HG02943 (cell line): ENCODE results near the gene CNTFR.

ENCODE experiments used
- ATAC-seq: cut with Tn5 transposase; IDR thresholded peaks from one replicate; pipeline ENCODE4 v1.9.1; 2021; ENCODE audit warnings: mild to moderate bottlenecking, low read depth, moderate library complexity; ENCODE audit not compliant: unreplicated experiment

Gene CNTFR

DNA sequence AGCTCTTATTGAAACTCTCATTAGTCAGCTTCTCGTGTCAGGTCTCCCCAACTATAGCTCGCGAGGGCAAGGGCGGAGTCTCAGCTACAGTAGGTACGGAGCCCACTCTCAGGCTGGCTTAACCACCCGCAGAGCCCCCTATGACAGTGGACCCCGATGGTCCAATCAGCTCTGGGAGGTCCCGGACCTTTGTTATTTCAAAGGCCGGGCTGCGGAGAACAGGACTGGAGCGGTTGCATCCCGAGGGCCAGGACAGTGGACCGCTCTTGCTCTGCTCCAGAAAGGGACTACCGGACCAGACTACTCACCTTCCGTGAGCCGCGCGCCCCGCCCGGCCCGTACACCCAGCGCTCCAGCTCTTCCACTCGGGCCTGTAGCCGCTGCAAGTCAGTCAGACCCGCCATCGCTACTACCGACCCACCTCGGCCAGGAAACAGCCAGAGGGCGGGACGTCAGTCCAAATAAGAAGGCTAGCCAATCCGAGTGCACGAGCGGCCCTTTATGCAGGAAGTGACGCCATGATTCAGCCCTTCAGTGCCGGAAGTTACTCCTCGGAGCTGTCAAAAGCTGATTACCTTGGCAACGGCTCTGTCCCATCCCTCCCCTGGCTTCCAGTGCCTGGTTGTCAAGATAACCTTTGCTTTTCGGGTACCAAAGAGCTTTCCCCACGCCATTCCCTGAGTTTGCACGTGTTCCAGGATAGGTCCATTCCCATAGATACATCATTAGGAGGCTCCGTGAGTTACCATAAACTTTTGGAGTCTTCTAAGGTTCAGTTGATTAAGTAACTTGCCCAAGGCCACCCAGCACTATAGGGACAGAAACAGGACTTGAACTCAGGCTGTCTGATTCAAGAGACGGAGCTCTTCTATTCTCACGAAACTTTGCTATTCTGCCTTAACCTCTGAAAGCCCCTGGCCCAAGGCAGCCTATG, 30.8 kb upstream of the CNTFR start, which contains the start of gene DCTN3:
TSS of gene DCTN3 (minus strand) at position 435 of the 934 bp plus-strand sequence. CDS start at position 404, 31 bp downstream.
- peak; percentile 99 for ATAC-seq

DNA sequence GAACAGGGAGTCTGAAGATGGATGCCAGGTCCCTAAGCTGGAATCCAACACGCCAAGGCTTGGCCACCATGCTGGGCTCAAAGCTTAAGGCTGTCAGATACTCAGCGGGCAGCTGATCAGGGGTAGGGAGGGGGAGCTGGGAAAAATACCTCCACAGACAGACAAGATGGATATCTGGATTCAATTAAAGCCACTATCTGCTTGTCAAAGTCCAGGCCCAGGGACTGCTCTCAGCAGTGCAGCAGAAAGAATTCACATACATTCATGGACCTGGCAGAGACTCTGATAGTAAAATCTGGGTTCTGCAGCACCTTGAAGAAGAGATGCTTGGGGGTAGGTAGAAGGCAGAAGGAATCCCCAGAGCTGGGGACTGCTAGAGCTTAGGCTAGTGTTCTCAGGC, 25.6 kb upstream of the CNTFR start:
- ATAC-seq = no peak

DNA sequence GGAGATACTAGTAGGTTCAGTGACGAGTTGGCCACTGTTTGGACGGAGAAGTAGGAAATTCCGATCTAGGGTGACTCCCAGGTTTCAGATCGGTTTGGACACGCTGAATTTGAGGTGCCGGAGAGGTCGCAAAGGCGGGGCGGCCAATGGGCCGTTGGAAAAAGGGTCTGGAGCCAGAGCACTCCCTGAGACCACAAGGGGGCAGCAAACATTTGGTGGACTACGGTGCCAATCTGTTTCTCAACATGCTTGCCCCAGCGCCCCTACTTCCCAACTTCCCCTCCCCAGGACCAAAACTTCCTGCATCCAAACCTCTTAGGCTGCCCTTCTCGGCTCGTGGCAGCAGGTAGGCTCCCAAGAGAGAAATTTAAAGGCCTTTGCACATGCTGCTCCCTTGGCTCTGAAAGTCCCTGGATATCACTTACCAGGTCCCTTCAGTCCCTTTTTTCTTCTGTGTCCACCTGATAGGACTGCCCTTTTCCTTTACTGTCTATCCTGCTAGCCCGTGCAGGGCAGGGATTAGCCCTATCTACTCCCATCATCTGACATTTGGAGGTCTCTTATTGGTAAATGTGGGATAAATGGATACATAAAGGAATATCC, 23.4 kb upstream of the CNTFR start:
- no peak for ATAC-seq

DNA sequence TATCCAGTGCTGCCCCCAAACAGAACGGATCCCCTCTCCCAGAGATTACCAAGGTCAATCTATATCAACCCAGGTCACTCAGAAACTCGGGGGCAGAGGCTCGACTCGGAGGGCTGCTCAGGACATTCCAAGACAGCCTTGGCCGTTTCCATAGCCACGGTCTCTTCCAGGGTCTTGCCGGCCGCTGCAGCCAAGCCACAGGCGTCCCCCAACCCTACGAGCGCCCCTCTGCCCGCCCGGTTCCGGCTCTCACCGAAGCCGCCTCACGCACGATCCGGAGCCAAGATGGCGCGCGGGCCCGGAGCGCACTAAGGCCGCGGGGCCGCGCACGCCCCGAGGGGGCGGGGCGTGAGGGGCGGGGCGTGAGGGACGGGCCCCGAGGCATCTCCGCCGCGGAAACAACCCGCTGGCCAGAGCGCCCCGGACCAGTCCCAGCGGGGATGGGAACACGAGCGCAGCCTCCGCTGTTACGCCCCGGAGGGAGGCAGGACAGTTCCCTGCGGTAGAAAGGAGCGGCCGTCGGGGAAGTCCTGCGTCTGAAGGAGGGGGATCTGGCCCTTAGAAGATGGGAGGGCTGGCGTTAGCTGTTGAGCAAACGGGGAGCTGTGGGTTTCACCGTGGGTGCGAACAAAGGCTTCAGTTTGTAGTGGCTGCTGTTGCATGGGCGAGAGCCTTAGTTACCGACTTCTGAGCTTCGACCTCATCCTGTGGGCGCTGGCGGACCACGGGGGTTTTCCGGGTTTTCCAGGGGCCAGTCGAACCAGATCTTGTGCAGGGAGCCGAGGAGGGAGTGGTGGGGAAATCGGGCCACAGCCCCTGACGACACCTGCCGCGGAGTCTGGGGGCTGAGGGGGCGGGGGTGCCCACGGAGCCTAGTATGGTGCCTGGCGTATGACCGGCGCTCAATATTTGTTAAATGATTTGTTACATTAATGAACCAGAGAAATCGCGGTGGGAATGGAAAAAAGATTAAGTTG, 22.6 kb upstream of the CNTFR start, which contains the start of gene RPP25L:
TSS of gene RPP25L (minus strand) at position 287 of the 977 bp plus-strand sequence. CDS start 801 bp downstream, outside the sequence.
- ATAC-seq = peak; percentile 88

DNA sequence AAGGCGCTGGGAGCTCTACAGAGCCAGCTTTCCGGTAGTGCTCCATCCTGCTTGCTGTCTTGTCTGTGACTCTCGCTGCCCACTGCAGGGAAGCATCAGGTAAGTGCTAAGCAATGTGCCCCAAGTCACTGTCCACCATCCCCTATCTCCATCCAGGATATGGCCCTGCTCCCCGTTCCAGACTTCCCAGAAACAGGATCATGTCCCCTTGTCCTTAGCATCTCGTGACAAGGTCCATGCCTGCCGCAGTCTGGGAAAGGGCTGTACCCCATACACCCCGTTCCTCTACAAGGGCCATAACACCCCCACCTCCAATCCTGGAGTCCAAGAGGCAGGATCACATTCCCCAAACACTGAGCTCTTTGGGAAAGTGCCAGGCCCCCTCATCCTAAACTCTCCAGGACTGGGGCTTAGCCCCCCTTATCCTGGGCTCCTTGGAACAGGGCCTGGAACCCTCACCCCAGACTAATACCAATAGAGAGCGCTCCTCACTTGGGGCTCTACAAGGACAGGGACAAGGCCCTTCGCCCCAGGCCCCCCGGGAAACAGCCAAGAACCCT, 21.8 kb upstream of the CNTFR start:
- ATAC-seq = peak; percentile 10

DNA sequence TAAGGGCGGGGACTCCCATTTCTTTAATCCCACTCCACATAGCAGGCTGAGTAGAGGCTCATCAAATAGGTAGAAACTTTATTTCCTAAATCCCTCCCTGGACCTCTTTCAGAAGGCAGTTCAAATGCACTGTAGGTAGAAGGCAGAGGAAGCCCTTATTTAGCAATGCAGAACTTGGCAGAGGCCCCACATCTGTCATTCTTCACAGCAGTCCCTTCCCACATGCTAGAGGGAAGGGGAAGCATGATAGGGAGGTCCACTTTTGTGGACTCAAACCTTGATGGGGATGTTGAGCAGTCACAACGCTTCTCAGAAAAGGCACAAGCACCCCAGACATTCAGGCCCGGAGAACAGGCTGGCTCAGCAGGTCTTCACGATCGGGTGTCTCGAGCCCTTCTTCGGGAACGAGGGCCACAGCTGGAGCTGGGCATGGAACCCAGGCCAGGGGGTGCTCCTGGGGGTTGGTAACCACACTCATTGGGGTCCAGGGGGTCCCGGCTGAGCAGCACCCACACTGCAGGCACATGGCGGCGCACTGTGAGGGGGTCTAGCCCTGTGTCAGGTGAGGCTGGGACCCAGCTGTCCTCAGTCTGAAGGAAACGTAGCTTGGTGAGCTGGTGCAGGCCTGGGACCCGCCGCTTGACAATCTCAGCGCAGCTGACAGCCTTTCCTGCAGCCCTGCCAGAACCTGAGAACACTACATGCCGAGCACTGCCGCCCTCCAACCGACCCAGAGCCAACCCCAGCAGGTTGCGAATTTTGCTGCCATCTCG, 21.1 kb upstream of the CNTFR start:
- ATAC-seq = no peak

DNA sequence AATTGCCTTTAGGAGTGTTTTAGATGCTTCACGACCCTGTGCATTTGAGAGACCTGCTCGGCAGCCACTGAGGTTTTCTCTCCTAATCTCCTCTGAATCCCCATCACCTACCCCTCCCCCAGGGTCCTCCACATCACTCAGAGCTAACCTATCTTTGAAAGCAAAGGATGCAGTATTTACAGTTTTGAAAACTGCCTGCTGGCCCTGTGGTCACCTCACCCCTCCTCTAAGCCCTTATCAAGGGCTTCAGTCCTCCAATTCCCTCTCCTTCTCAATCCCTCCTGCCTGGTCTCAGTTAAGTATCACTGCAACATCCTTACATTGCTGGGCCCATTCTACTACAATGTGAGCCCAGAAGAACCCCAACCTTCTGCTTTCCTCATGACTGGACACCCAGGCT, 17.8 kb upstream of the CNTFR start:
- ATAC-seq = no peak

DNA sequence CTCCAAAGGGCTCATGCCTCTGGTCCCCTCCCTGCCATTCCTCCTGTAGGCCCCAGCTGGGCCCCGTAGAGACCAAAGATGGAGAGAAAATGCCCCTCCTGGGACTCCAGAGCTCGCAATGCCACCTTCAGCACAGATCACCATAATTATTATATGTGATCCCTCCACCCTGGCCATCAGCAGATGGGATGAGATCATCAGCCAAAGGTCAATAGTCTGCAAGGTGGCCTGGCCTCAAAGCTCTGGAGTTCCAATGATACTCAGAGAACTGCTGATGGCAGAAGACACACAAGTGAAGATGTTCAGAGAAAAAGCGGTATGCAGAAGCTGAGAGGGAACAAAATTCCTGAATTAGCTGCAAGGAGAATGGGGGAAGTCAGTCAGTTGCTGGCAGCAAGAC, 17.4 kb upstream of the CNTFR start:
- ATAC-seq = no peak

DNA sequence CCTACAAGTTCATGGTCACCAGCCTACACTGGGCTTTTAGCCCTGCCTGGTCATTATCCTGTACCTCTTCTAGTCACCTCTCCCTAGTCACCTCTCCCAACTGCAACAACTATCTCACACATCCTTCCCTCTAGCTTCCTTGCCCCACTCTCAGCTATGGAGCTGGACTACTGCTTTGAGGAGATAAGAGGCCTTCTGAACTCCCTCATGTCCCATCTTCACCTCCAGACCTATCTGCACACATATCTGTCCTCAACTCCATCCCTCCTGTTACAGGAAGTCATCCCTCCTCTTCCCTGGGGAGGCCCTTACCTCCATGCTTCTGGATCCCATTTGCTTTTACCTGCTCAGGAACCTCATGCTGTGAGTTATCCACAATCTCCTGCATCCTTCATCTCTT, 16.7 kb upstream of the CNTFR start:
- no peak for ATAC-seq

DNA sequence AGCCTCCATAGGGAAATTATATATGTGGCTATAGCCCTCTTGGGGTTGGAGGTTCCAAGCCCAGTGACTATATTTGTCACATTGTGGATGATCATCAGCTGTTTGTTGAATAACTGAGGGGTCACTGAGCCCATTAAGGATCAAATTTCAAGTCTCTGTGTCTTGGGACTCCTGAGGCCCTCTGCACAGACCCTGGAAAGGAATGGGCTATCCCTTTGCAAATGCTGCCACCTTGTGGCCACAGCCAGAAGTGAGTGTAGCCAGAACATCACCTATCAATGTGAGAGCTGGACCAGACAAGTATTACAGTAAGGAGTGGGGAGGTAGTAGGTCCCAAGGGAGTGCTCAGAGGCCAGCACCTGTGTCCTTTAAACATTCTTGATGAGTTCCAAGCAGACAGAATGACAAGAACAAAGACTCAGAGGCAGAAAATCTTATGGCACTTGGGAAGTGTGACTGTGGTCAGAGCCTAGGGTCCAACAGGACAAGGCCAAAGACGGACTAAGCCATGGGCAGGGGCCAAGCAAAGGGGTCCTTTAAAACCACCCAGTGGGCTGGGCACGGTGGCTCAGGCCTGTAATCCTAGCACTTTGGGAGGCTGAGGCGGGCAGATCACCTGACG, 14.2 kb upstream of the CNTFR start:
- ATAC-seq = peak; percentile 65

DNA sequence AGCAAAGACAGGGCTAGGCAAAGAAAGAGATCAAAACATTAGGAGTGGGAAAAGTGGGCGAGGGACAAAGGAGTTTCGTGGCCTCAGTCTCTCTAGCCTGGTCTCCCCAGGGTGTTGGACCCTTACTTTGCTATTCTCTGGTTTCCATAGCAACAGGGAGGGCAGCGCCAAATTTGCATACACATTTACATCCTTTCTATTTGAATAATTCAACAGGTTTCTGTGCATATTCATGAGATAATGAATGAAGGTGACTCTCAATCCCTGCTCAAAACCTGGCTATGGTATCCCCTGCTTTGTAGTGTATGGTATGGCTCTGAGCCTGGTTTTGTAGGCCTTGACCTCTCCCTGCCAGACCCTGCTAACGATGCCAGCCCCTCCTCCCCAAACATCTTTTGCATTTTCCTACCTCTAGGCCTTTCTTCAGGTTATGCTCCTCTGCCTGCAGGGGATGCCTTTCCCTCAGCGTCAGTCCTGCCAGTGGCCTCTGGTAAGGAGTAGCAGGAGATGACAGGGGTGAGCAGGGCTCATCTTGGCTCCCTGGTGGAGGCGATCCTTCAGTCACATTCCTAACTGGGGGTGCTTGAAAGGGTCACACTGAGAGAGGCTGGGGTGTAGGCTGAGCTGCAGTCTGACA, 12.5 kb upstream of the CNTFR start:
- no peak for ATAC-seq

DNA sequence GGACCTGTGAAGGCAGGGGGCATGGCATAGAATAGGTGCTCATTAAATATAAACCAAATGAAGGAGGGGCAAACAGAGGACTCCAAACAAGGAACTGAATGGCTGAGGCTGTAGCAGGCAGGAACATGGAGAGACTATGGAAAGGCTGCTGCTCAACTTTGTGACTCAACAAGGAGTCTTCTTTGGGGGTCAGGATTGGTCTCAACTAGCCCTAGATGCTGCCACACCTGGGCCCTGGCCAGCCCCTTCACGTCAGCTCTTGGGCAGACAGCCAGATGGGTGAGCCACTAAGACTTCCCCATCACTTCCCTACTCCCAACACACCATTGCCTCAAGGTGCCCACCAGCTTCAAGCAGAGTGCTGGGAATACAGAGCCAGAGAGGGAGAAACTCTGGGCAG, 11.4 kb upstream of the CNTFR start:
- ATAC-seq = no peak

DNA sequence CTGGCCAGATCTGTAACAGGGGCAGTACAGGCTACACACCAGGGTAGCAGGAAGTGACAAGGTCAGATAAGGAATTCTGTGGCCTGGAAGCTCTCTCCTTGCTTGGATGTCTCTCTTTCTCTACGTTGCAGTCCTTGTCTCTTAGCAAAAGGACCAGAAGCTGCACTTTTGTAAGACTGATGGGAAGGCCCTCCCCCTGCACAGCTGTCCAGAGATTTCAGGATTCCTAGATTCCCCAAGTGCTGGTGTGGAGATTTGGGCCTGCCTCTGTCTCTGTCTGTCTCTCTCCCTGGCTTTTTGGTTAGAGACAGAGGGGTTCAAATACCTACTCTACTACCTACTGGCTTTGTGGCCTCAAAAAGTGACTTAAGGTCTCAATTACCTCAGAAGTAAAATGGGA, 10.0 kb upstream of the CNTFR start:
- no peak for ATAC-seq

DNA sequence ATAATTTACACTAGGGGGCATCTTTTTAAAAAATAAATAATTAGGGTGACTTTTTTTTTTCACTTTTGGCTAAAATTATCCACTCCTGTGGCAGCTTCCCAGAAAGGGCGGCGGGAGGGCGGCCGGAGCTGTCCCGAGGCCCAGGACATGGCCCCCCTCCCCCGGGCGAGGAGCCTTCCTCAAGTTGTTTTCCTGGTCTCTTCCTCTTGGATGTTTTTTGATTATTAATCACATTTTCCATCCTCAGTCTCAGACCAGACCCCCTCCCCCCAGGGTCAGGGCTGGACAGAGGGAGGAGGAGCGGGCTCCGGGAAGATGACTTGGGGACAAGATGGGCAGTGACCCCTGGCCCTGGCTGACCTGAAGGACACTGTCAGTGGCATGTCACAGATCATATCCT, 4.7 kb upstream of the CNTFR start:
- ATAC-seq = no peak

DNA sequence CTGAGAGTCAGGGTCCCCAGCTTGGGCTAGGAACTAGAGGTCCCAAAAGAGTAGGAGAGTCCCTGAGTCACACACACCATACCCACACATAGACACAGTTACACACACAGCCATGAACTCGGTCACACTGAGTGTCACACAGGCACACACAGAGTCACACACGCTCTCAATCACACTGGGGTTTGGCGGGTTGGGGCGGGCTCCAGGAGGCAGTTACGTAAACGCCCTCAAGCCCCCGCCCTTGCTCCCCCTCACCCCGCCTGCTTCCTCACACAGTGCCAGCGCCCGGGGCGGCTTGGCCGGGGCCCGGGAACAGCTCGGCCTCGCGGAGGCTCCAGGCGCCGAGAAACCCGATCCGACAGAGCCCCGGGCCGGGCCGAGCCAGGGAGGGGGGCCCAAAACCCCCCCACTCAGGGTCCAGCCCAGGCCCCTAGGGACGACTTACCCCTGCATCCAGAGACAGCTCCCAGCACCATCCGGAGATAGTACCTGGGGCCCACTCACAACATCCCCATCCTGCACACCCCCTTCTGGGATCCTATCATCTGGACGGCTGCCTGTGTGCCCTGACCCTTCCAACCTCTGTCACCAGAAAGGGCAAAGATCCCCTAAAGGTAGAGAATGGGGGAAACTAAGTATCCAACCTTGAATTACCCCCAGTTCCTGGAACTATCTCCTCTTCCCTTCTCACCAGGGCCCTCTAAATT, 3.5 kb upstream of the CNTFR start:
- no peak for ATAC-seq

DNA sequence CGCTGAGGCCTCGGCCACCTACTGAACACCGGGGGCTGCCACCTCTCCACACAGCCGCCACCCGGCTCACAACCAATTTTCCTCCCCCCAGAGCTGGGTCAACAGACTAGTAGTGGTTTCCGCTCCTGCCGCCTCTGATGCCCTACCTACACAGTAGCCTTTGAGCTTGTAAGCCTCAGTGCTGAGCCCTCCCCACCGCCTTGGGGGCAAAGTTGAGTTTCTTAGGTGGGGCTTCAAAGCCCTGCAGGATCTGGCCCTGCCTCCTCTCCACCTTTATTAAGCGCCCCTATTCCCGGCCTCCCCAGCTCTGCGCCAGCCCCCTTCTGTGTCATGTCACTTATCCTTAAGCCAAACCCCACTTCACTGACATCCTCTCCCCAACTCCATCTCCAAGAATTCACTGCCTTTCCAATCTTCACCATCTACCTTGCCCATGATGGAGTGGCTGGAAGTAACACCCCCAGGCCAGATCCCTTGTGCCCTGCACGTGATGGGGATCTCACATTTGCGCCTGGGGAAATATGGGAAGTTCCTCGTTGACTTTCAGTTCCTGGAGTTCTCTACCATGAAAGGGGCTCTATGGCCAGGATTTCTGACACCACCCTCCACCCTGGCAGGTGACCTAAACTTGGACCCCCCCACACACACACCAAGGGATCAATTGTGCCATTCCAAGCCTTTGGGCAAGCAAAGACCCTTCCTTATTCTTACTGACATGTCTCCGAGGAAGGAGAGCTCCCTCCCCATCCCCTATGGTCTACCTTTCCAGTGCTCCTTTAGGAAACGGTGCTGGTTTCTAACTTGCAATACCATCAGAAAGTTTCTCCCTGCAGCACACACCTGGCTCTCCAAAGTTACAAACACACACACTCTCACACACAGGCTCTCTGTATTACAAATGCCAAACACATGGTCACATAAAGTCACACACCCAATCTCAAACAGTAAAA, 2.7 kb upstream of the CNTFR start:
- no peak for ATAC-seq
